PC-9 (cell line): ENCODE data around the gene PRSS2.

Experiments
- CTCF ChIP-seq: fragments of 200-600 bp; sonication (generic); conservative IDR thresholded peaks from 2 replicates; pipeline ENCODE4 v1.6.1; 2017; ENCODE audit warnings: mixed run types, antibody characterized with exemption, mild to moderate bottlenecking, moderate library complexity
- EZH2 ChIP-seq: fragments of 200-600 bp; sonication (generic); IDR thresholded peaks from 2 replicates; pipeline ENCODE4 v1.8.0; 2017; ENCODE audit warnings: antibody characterized with exemption, low read depth

GRCh38 chr7:142792593-142792992, 21.8 kb downstream of the PRSS2 start:
- TF ChIP-seq CTCF (no peak), EZH2 (no peak)
